HL-60/S4 (cell line): Measurements from ENCODE around the gene OBSCN.

Experiments
- in situ Hi-C: fragments of 300-500 bp; cut with MboI; formaldehyde crosslinking; loops from 2 replicates; pipeline ENCODE4 v1.14.3; 2022; ENCODE audit warnings: low sequenced_read_pairs

OBSCN gene

DNA sequence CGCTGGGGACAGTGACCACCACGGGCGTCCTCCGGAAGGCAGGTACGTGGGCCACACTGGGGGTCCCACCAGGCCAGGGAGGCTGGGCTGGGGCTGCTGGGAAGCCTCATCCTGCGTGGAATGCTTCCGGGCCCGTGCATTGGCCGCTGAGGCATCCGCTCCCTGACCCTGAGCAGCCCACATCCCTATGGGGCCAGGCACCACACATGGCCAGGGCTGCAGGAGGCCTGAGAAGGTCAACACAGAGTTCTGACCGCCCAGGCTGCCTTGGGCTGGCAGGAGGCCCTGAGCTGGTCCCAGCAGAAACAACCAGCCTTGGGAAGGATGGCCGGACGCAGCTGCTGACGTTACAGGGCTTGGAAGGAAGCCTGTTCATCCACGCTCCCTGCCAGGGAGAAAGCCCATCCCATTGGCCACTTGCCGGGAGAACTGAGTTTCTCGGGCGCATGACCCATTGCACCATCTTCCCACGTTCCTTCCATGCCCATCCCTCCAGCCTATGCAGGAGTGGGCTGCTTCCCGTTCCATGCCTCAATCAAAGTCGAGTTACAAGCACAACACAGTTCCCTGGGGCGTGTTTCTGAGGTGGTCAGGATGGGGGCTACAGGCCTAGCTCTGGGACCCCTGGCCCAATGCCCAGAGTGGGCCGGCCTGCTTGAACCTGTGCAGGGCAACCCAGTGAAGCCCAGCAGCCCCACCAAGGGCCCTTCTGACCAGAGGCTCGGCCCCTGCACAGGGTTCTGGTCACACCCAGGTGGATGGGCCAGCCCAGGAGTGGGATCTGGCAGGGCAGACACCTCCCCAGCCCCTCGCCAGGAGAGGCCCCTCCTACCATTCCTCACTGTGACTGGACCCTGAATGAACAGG, 167.1 kb downstream of the OBSCN start:
- in situ Hi-C loops: no loop called here

GRCh38 chr1:228375578-228376261, 167.9 kb downstream of the OBSCN start:
- in situ Hi-C loops: no loop called here

DNA sequence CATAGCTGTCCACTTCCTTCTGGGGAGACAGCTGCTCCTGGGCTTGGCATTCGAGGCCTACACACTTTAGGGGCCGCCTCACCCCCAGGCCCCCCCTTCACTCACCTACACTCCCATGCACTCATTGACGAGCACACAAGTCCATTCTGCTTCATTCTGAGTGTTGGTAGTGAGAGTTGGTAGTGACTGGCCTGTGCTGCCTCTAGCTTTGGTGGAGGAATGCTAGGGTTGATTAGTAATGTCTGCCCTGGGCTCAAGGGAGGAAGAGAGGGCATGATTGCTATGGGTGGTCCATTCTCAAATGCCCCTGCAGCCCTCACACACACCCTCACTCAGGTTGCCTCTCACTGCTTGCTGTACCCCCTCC, 168.4 kb downstream of the OBSCN start:
- in situ Hi-C loops: no loop called here

DNA sequence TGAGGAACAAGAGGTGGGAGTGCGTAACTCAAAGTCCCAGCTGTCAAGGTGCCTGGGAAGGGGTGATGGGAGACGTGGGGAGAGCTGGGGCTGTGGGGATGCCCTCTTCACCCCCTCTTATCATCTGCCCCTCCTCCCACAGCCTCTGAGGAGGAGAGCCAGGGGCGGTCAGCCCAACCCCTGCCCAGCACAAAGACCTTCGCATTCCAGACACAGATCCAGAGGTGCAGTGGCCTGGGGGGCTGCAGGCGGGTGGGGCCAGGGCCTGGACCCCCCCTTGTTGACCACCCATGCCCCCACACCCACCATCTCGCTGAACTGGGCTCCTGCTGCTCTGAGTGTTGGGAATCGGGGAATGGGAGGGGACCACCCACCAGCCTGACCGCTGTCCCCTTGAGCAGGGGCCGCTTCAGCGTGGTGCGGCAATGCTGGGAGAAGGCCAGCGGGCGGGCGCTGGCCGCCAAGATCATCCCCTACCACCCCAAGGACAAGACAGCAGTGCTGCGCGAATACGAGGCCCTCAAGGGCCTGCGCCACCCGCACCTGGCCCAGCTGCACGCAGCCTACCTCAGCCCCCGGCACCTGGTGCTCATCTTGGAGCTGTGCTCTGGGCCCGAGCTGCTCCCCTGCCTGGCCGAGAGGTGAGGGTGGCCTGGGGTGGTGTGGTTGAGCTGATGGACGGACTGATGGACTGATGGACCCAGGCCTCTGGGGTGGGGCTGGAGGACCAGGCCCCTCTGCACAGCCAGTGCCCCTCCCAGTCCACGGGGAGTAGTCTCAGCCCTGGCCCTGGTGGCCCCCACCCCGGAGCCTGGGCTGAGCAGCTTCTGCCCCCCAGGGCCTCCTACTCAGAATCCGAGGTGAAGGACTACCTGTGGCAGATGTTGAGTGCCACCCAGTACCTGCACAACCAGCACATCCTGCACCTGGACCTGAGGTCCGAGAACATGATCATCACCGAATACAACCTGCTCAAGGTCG, 169.1 kb downstream of the OBSCN start:
- in situ Hi-C loops: no loop called here

DNA sequence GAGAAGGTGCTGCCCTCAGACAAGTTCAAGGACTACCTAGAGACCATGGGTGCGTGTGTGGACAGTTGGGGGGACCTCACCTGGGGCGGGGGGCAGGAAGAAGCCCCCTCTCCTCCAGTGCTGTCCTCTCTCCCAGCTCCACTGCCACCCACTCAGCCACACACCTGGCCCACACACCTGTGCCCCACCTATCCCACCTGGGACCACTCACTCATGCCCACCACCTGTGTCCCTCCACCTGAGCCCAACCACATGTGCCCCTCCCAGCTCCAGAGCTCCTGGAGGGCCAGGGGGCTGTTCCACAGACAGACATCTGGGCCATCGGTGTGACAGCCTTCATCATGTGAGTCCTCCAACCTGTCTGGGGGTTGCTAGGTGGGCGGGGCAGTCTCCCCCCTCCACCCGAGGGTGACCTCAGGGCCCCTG, 169.8 kb downstream of the OBSCN start:
- in situ Hi-C loops: no loop called here

- in situ Hi-C loops: no loop called here
Measured at GRCh38 chr1:228378090-228378872, 170.4 kb downstream of the OBSCN start.

DNA sequence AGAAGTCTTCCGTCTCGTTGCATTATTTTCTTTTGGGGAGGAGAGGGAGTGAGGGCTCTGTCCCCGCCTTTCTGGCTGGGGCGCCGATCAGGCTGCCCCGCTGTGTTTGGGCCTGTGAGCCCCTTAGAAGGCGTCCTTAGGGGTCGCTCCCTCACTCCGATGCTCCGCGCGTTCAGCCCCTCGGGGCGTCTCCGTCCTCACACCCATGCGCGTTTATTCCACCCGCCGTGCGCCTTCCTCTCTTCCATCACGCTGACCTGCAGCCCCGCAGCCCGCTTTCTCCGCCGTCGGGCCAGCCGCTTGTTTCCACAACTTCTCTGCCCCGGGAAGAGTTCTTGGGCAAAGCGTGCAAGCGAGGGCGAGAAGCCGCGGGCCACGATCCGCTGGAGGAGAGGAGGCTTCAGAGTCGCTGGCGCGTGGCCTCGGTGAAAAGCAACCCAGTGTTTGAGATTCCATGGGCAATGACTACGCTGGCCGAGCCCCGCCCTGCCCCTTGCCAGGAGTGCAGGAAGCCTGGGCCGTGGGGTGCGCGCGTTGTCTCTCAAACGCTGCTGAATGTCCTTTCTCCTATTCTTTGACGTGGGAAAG, 171.1 kb downstream of the OBSCN start:
- in situ Hi-C loops: no loop called here

DNA sequence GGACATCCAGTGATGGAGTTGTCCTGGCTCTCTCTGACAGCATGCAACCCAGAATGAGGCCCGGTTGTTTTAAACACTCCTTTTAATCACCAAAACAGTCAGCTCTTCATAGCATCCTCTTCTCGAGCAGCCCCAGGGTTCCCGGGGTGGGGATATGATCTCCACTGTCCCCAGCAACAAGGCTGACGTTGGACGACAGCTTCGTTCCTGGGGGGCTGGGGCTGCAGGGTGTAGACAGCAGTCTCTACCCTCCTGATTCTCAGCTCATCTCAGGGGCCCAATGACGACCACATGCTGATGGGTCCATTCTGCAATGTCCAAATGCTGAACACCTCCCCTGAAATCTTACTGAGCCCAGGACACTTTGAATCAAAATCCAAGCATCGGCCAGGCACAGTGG, 171.8 kb downstream of the OBSCN start:
- in situ Hi-C loops: no loop called here

DNA sequence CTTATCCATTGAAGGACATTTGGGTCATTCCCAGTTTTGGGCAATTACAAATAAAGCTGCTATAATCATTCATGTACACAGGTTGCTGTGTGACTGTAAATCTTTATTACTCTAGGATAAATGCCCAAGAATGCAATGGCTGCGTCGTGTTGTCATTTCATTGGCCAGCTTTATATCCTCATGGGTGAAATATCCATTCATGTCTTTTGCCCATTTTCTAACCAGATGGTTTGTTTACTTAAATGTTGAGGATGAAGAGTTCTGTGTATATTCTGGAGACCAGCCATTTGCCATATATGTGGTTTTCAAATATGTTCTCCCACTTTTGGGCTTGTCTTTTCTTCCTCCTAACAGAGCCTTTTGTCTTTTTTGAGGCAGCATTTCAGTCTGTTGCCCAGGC, 173.5 kb downstream of the OBSCN start:
- in situ Hi-C loops: no loop called here

GRCh38 chr1:228383773-228384172, 175.9 kb downstream of the OBSCN start:
- in situ Hi-C loops: no loop called here

GRCh38 chr1:228385232-228385631, 177.4 kb downstream of the OBSCN start:
- in situ Hi-C loops: no loop called here

- in situ Hi-C loops: no loop called here
Measured at GRCh38 chr1:228387321-228387720, 179.5 kb downstream of the OBSCN start.

GRCh38 chr1:228390649-228391048, 182.8 kb downstream of the OBSCN start:
- in situ Hi-C loops: no loop called here

- in situ Hi-C loops: no loop called here
Measured at GRCh38 chr1:228391411-228392020, 183.7 kb downstream of the OBSCN start.

DNA sequence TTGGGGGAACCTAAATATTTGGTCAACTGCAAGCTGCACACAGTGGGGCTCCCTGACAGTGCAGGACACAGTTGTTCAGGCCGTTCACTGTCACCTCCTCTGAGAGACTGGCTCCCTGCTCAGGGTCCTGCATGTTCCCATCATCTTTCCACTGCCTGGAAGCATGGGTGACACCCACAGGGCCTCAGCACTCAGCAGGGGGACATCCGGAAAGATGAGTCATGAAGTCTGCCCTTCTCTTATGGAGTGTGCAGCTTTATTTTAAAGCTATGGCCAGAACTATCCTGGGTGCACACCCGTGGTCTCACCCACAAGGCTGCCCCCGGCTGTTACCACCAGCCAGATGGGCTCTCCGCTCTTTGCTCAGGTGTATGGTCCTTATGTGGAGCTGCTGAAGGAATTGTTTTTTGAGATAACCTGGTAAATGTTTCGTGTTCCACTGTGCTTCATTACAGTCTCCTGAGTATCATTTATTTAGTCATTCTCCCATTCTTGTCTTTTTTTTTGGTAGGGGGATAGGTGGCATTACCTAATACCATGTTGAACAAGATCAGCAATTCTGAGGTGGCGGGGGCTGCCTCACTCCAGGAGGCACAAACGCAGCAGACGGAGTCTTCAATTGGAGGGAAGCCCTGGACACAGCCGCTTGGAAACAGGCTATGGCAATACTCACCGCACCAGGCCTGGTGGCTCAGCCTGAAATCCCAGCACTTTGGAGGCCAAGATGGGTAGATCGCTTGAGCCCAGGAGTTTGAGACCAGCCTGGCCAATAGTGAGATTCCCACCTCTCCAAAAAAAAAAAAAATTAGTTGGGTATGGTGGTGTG, 184.5 kb downstream of the OBSCN start:
- in situ Hi-C loops: no loop called here

DNA sequence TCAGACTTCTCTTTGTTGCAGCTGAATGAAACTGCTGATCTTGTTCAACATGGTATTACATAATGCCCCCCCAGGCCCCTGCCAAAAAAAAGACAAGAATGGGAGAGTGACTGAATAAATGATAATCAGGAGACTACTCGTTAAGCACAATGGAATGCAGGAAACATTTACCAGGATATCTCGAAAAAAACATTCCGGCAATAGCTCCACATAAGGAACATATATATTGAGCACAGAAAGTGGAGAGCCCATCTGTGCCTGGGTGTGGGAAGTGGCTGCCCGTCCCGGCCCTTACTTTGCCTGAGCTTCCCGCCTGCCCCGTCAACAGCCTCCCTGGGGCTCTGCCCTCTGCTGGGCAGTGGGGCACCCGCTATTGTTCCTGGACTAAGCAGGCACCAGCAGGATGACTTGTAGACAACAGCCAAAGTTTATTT, 185.4 kb downstream of the OBSCN start:
- in situ Hi-C loops: no loop called here

DNA sequence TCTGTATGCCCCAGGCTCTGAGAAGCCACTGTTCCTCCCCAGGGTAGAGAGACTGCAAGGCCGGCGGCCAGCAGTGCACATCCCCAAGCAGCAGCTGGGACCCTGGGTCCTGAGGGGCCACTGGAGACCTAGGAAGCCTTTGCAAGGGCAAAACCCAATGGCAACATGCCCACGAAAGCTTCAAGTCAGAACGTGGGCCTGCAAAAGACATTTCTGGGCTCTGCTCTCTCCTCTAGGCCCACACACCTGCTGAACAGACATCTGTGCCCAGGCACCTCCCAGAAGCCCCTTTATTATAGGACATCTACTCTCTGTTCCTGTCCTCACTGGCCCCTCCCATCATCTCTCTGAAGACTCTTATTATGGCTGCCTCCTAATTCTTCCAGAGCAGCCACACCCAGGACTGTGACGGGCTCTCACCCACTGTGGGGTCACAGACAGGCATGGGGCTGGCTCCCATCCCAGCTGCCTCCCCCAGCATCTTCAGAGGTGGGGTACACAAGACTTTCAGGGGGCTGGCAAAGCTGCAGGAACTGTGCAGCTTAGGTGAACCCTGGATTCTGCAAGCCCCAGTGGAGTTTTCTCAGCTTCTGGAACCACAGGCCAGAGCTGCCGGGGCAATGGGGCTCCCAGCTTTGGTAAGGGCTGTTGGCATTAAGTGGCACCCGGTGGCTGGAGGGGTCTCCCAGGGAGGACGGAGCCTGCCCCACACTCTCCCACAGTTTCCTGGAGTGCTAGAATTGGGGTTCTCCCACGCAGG, 186.1 kb downstream of the OBSCN start:
- in situ Hi-C loops: no loop called here
